ENCODE measurements around the gene TXNRD3. TPM values are rescaled to one million over a fixed set of nuclear protein-coding genes. Genes with fewer than 3 reads are reported as not detected.

The TXNRD3 gene
- 7.4 and 10.1 TPM in 2 replicates for polyA plus RNA-seq (2011; rRNA removed)
- polyA minus RNA-seq (2011; rRNA and poly(A)+ RNA removed), result 9.8 and 9.9 TPM in 2 replicates

GRCh38 chr3:126654571-126655383 is at the start of gene TXNRD3:
TSS of gene TXNRD3 (minus strand) at chr3:126655124.
- no peak for DNase-seq (ENCODE audit: low read depth, low spot score)
- no peak within 1 kb of the TSS for H3K27ac ChIP-seq (ENCODE audit: low read depth, low read length)
- POLR2A ChIA-PET, result no interaction called here
- peak within 1 kb of the TSS; percentile 70 for H3K4me3 ChIP-seq (ENCODE audit: low read depth, low read length)
- no peak for TF ChIP-seq CTCF (IDR thresholded peaks at IDR 0.05; ENCODE audit: low read depth, low read length)
- CTCF ChIA-PET, result interaction anchor here (0.9 to 1.0 kb wide), 2 partner anchors 17 to 78 kb away, joined by 3 to 10 read pairs; no protein-coding TSS in a partner anchor
- peaks cover 6% of the 10 kb centered on the region for H3K9me3 ChIP-seq (ENCODE audit: control insufficient read depth, insufficient read depth, low read length)
- peaks cover 7% of the 10 kb centered on the region for H3K27me3 ChIP-seq (ENCODE audit: control insufficient read depth, insufficient read depth, low read length)

- ChIA-PET POLR2A (no interaction called here), CTCF (interaction anchor here (0.6 to 1.8 kb wide), 8 partner anchors 9 to 281 kb away, joined by 3 to 9 read pairs (median 4); partner anchors contain the start of gene PLXNA1)
- H3K4me3 ChIP-seq (ENCODE audit: low read depth, low read length), result peak within 1 kb of the TSS; percentile 90
- peaks cover 7% of the 10 kb centered on the region for H3K27me3 ChIP-seq (ENCODE audit: control insufficient read depth, insufficient read depth, low read length)
- peak; percentile 32 for TF ChIP-seq CTCF (IDR thresholded peaks at IDR 0.05; ENCODE audit: low read depth, low read length)
- DNase-seq (ENCODE audit: low read depth, low spot score), result peak; percentile 91
- H3K27ac ChIP-seq (ENCODE audit: low read depth, low read length), result no peak within 1 kb of the TSS
- no peaks in the 10 kb centered on the region; the same call in 1 of the 2 replicates for H3K9me3 ChIP-seq (ENCODE audit: control insufficient read depth, insufficient read depth, low read length)
Measured at GRCh38 chr3:126703512-126704493, 48.9 kb upstream of the TXNRD3 start, which contains the start of gene CHCHD6. TSS of gene CHCHD6 (plus strand) at chr3:126704240. CDS start at chr3:126704313, 73 bp downstream.

GRCh38 chr3:126699011-126699410 is 44.1 kb upstream of the TXNRD3 start:
- CTCF ChIA-PET, result no interaction called here
- Histone ChIP-seq H3K4me3 (ENCODE audit: low read depth, low read length) (no peak overlapping the region), H3K9me3 (ENCODE audit: control insufficient read depth, insufficient read depth, low read length) (no peaks in the 10 kb centered on the region), H3K27me3 (ENCODE audit: control insufficient read depth, insufficient read depth, low read length) (peaks cover 19% of the 10 kb centered on the region), H3K27ac (ENCODE audit: low read depth, low read length) (no peak overlapping the region)
- no peak for TF ChIP-seq CTCF (IDR thresholded peaks at IDR 0.05; ENCODE audit: low read depth, low read length)
- POLR2A ChIA-PET, result no interaction called here
- no peak for DNase-seq (ENCODE audit: low read depth, low spot score)

- ChIA-PET CTCF (interaction anchor here (3.8 kb wide), 1 partner anchor 17 kb away, joined by 12 read pairs; no protein-coding TSS in a partner anchor), POLR2A (no interaction called here)
- Histone ChIP-seq H3K27ac (ENCODE audit: low read depth, low read length) (no peak overlapping the region), H3K4me3 (ENCODE audit: low read depth, low read length) (no peak overlapping the region), H3K27me3 (ENCODE audit: control insufficient read depth, insufficient read depth, low read length) (peaks cover 29% of the 10 kb centered on the region), H3K9me3 (ENCODE audit: control insufficient read depth, insufficient read depth, low read length) (no peaks in the 10 kb centered on the region)
- no peak for TF ChIP-seq CTCF (IDR thresholded peaks at IDR 0.05; ENCODE audit: low read depth, low read length)
- DNase-seq (ENCODE audit: low read depth, low spot score), result no peak
Measured at GRCh38 chr3:126696701-126697267, 41.9 kb upstream of the TXNRD3 start.

All from AG04450 (cell line).